HepG2 (cell line): ENCODE measurements around the gene FAM219A. TPM values are rescaled to one million over a fixed set of nuclear protein-coding genes. Genes with fewer than 3 reads are reported as not detected.

Experiments
- CBX5 ChIP-seq: sonication (generic); formaldehyde crosslinking; IDR thresholded peaks from 2 replicates; pipeline ENCODE4 v1.4.0; 2020; ENCODE audit warnings: missing genetic modification reagents, borderline replicate concordance
- CHD4 ChIP-seq: fragments of 200-600 bp; sonication (generic); IDR thresholded peaks from 2 replicates; pipeline ENCODE4 v1.7.0; 2017; ENCODE audit warnings: mild to moderate bottlenecking, low read length, borderline replicate concordance
- IRF2 ChIP-seq: IDR thresholded peaks from 2 replicates; pipeline ENCODE4 v1.6.1; 2018; ENCODE audit warnings: missing genetic modification reagents, missing compliant biosample characterization
- ISL2 ChIP-seq: sonication (generic); formaldehyde crosslinking; IDR thresholded peaks from 2 replicates; pipeline ENCODE4 v1.5.0; 2020; ENCODE audit warnings: missing genetic modification reagents
- KAT8 ChIP-seq: IDR thresholded peaks from 2 replicates; pipeline ENCODE4 v1.6.1; 2016; ENCODE audit warnings: missing genetic modification reagents, missing compliant biosample characterization
- MED1 ChIP-seq: sonication (generic); formaldehyde crosslinking; IDR thresholded peaks from 2 replicates; pipeline ENCODE4 v1.4.0; 2020; ENCODE audit warnings: missing genetic modification reagents
- PPARG ChIP-seq: conservative IDR thresholded peaks from 2 replicates; pipeline ENCODE4 v1.6.1; 2016; ENCODE audit warnings: missing biosample characterization, missing genetic modification reagents
- ZNF792 ChIP-seq: IDR thresholded peaks from 2 replicates; pipeline ENCODE4 v1.6.1; 2016
- polyA plus RNA-seq, 8 experiments: library from polyadenylated mRNA; depleted of rRNA in 3 of 8; stranded (reverse) in 7 of 8; unstranded in 1 of 8; fragments of >200 nt; fragmentation: Illumina TruSeq in 4 of 8; extraction: Trizol in 4 of 8; gene quantifications; 2 replicates each; pipeline versions ENCODE4 v1.2.1 to v1.2.3, GENCODE V29; 2011 to 2016; ENCODE audit warnings: low read depth in 4 of 8, missing spikeins in 1 of 8, mixed read lengths in 1 of 8; ENCODE audit not compliant: insufficient read depth in 1 of 8
- total RNA-seq, 5 experiments: library from RNA; depleted of rRNA; stranded (reverse); fragments of >200 nt; fragmentation: Illumina TruSeq; extraction: Trizol; gene quantifications; 2 replicates each; pipeline ENCODE4 v1.2.3, GENCODE V29; 2016; ENCODE audit warnings: low read depth in 1 of 5
- TF ChIP-seq, protein P1 (sequence below): sonication (generic); formaldehyde crosslinking; IDR thresholded peaks from 2 replicates; pipeline ENCODE4 v1.4.0; 2020; ENCODE audit warnings: missing genetic modification reagents
- TF ChIP-seq, protein P2 (sequence below): IDR thresholded peaks from 2 replicates; pipeline ENCODE4 v1.4.0; 2020; ENCODE audit warnings: mild to moderate bottlenecking, missing genetic modification reagents

Gene FAM219A
- total and polyA plus RNA-seq, 2 of the 13 experiments (the other 11 are each of a cell fraction or from before 2014, with no cell fraction given): 3.9 to 6.4 TPM

DNA sequence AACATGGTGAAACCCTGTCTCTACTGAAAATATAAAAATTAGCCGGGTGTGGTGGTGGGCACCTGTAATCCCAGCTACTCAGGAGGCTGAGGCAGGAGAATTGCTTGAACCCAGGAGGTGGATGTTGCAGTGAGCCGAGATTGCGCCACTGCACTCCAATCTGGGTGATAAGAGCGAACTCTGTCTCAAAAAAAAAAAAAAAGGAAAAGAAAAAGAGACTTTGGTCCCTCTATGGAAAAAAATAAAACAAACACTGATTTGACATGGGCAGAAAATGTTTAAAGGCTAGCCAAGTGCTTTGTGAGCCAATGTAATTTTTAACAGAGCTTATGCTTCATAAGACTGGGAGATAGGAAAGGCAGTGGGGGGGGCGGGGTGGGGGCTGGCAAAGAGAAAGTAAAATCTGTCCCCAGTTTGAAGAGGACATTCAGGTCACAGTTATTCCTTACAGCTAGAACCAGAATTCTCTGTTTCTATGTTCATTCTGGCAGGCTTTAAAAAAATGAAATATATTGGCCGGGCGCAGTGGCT lies 106.2 kb downstream of the FAM219A start (continued):
- TF ChIP-seq CHD4: peak; percentile 79; the same call in 1 of the 2 replicates
- 0 out of 2 replicates have a peak, but pooled peaks have one; percentile 54 for TF ChIP-seq CBX5
- TF ChIP-seq PPARG (CRISPR knock-in tag): 0 out of 2 replicates have a peak, but pooled peaks have one; percentile 60
- 0 out of 2 replicates have a peak, but pooled peaks have one; percentile 38 for TF ChIP-seq ISL2
- TF ChIP-seq, protein P1, sequence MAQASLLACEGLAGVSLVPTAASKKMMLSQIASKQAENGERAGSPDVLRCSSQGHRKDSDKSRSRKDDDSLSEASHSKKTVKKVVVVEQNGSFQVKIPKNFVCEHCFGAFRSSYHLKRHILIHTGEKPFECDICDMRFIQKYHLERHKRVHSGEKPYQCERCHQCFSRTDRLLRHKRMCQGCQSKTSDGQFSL (CRISPR knock-in tag): peak; percentile 36; the same call in 1 of the 2 replicates
- TF ChIP-seq, protein P2, sequence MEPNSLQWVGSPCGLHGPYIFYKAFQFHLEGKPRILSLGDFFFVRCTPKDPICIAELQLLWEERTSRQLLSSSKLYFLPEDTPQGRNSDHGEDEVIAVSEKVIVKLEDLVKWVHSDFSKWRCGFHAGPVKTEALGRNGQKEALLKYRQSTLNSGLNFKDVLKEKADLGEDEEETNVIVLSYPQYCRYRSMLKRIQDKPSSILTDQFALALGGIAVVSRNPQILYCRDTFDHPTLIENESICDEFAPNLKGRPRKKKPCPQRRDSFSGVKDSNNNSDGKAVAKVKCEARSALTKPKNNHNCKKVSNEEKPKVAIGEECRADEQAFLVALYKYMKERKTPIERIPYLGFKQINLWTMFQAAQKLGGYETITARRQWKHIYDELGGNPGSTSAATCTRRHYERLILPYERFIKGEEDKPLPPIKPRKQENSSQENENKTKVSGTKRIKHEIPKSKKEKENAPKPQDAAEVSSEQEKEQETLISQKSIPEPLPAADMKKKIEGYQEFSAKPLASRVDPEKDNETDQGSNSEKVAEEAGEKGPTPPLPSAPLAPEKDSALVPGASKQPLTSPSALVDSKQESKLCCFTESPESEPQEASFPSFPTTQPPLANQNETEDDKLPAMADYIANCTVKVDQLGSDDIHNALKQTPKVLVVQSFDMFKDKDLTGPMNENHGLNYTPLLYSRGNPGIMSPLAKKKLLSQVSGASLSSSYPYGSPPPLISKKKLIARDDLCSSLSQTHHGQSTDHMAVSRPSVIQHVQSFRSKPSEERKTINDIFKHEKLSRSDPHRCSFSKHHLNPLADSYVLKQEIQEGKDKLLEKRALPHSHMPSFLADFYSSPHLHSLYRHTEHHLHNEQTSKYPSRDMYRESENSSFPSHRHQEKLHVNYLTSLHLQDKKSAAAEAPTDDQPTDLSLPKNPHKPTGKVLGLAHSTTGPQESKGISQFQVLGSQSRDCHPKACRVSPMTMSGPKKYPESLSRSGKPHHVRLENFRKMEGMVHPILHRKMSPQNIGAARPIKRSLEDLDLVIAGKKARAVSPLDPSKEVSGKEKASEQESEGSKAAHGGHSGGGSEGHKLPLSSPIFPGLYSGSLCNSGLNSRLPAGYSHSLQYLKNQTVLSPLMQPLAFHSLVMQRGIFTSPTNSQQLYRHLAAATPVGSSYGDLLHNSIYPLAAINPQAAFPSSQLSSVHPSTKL (CRISPR knock-in tag): peak; percentile 63
- 0 out of 2 replicates have a peak, but pooled peaks have one; percentile 13 for TF ChIP-seq IRF2
- peak; percentile 16; the same call in 1 of the 2 replicates for TF ChIP-seq KAT8 (CRISPR knock-in tag)
- peak; percentile 55 for TF ChIP-seq MED1 (CRISPR knock-in tag)
- TF ChIP-seq ZNF792: 0 out of 2 replicates have a peak, but pooled peaks have one; percentile 32
- TF ChIP-seq, all 625 proteins: peak for 77; not testable (repeated sequence) for 548
